Pancreas (tissue), 10 donors: ENCODE results near the gene RPEL1. TPM values are rescaled to one million over a fixed set of nuclear protein-coding genes. Genes with fewer than 3 reads are reported as not detected.

ENCODE experiments used
- ATAC-seq, 4 donors: fragments of 200-7000 bp; cut with Tn5 transposase; one replicate each; pipeline versions ENCODE4 v1.8.0 to v1.9.1; 2020; ENCODE audit warnings: mild to moderate bottlenecking in 4 of 4, moderate library complexity in 4 of 4
- DNase-seq, 6 donors: peaks; one replicate each; pipeline ENCODE4 v3.0.0-alpha.2; 2020
- FAIRE-seq: peaks from 2 replicates; lab custom pipeline; 2012; peaks lifted over from hg19 to GRCh38; lab: Jason Lieb, UNC
- H3K27ac ChIP-seq, 4 donors: fragments of 200-600 bp; sonication (generic); 1 replicate in 3 of 4; 2 replicates in 1 of 4; pipeline versions ENCODE4 v1.5.0 to v1.8.0; 2020
- H3K27me3 ChIP-seq, 4 donors: fragments of 200-600 bp; one replicate each; pipeline ENCODE4 v1.8.0; 2021
- H3K36me3 ChIP-seq, 3 donors: fragments of 200-600 bp; sonication (generic) in 1 of 3; one replicate each; pipeline versions ENCODE4 v1.5.0 to v1.8.0; 2020 to 2021
- H3K4me1 ChIP-seq, 3 donors: fragments of 200-600 bp; one replicate each; pipeline ENCODE4 v1.8.0; 2021
- H3K4me3 ChIP-seq, 4 donors: fragments of 200-600 bp; sonication (generic) in 2 of 4; one replicate each; pipeline versions ENCODE4 v1.5.0 to v1.8.0; 2020 to 2021
- H3K9me3 ChIP-seq, 4 donors: fragments of 200-600 bp; one replicate each; pipeline ENCODE4 v1.8.0; 2021
- CTCF ChIP-seq, 4 donors: fragments of 200-600 bp; sonication (generic) in 3 of 4; IDR thresholded peaks; one replicate each; pipeline versions ENCODE4 v1.5.0 to v1.8.0; 2021; ENCODE audit warnings: antibody characterized with exemption in 4 of 4
- WGBS, 2 donors: extraction: QIAGEN DNeasy Blood & Tissue Kit; methylation state at CpG; one replicate each; pipeline ENCODE4 v1.1.7; 2013; 5-methylcytosine and 5-hydroxymethylcytosine counted together
- intact Hi-C, 3 donors: fragments of 100-400 bp; cut with DNase I; formaldehyde crosslinking; loops; one replicate each; pipeline versions ENCODE4 v1.11.1 to v1.14.2; 2022
- polyA plus RNA-seq, 2 donors: library from polyadenylated mRNA; stranded (reverse); fragments of 200-250 nt; gene quantifications; one replicate each; pipeline ENCODE4 v1.2.3, GENCODE V29; 2013
- total RNA-seq, 6 donors: library from RNA; stranded (reverse); fragmentation: NEBNext Ultra II Directional in 4 of 6; extraction: Animal tissue kit (Norgen Biotek cat#: 25700) in 4 of 6; gene quantifications; one replicate each; pipeline versions ENCODE4 v1.2.1 to v1.2.4, GENCODE V29; 2021 to 2023
- donor health status: healthy with polysubstance abuse.
- donor health status: DM: no; HTN: no; CAD: no; lungs with moderate emphysema.
- donor health status: DM: no; HTN: no; CAD: no.
- donor health status: control.
- donor health status: control.
- donor health status: Bipolar disorder and iron deficiency.
- donor health status: DM: yes; HTN: yes; CAD: no.
- donor health status: DM: no; HTN: no; CAD: no.
- donor health status: DM: no; HTN: no; CAD: no.
- donor health status: DM: yes; HTN: yes; CAD: no.

RPEL1 gene
- total and polyA plus RNA-seq, 8 donors, result not detected

GRCh38 chr10:103225939-103226338 is 19.7 kb upstream of the RPEL1 start:
- TF ChIP-seq CTCF (IDR thresholded peaks at IDR 0.05), result no peak
- Histone ChIP-seq H3K36me3 (no peaks in the 10 kb centered on the region), H3K27me3 (no peaks in the 10 kb centered on the region), H3K4me1 (peaks cover 0 to 4% (median 0%) of the 10 kb centered on the region in 3 donors), H3K27ac (no peak overlapping the region), H3K4me3 (no peak overlapping the region), H3K9me3 (no peaks in the 10 kb centered on the region)
- ATAC-seq (no peak), DNase-seq (no peak), FAIRE-seq (no peak)
- intact Hi-C loops, result no loop called here

GRCh38 chr10:103227416-103227815 is 18.3 kb upstream of the RPEL1 start:
- intact Hi-C loops, result no loop called here
- no peaks in the 10 kb centered on the region for H3K9me3 ChIP-seq
- no peaks in the 10 kb centered on the region for H3K27me3 ChIP-seq
- no peaks in the 10 kb centered on the region for H3K36me3 ChIP-seq
- TF ChIP-seq CTCF (IDR thresholded peaks at IDR 0.05), result no peak
- no peak overlapping the region for H3K4me3 ChIP-seq
- no peak for DNase-seq
- FAIRE-seq, result no peak
- ATAC-seq, result no peak
- H3K27ac ChIP-seq, result no peak overlapping the region
- peaks cover 0 to 5% (median 0%) of the 10 kb centered on the region in 3 donors for H3K4me1 ChIP-seq
- 92% methylated on average over 1 of the region's 1 CpG for WGBS, 2 donors

- 34 to 44% methylated on average over 4 of the region's 4 CpGs for WGBS, 2 donors
- Histone ChIP-seq H3K9me3 (no peaks in the 10 kb centered on the region), H3K4me3 (no peak overlapping the region), H3K27ac (peak overlapping the region; percentile 55 to 71 (median 62)), H3K4me1 (peaks cover 0 to 5% (median 0%) of the 10 kb centered on the region in 3 donors), H3K27me3 (no peaks in the 10 kb centered on the region), H3K36me3 (no peaks in the 10 kb centered on the region)
- DNase-seq (peak in 2 of 6 donors; percentile 20 to 28), ATAC-seq (peak; percentile 58 to 91 (median 74)), FAIRE-seq (no peak)
- TF ChIP-seq CTCF (IDR thresholded peaks at IDR 0.05), result no peak
- intact Hi-C loops, result loop anchor here in 1 of 3 donors (10.0 kb wide), 1 partner anchor 146 kb away; no protein-coding TSS in a partner anchor
These were observed 14.6 kb upstream of the RPEL1 start for GRCh38 chr10:103231047-103231551.

- Histone ChIP-seq H3K36me3 (no peaks in the 10 kb centered on the region), H3K27me3 (no peaks in the 10 kb centered on the region), H3K27ac (peak overlapping the region in 1 of 4 donors; percentile 33), H3K4me1 (peaks cover 0 to 5% (median 0%) of the 10 kb centered on the region in 3 donors), H3K4me3 (no peak overlapping the region), H3K9me3 (no peaks in the 10 kb centered on the region)
- FAIRE-seq, result no peak
- intact Hi-C loops, result loop anchor here in 1 of 3 donors (10.0 kb wide), 1 partner anchor 147 kb away; no protein-coding TSS in a partner anchor
- DNase-seq, result no peak
- no peak for ATAC-seq
- TF ChIP-seq CTCF (IDR thresholded peaks at IDR 0.05), result no peak
- 68 to 76% methylated on average over 3 of the region's 3 CpGs for WGBS, 2 donors
These were observed 13.5 kb upstream of the RPEL1 start for GRCh38 chr10:103232131-103232673.
